HCT116 (cell line): ENCODE data around the gene GCAT. TPM values are rescaled to one million over a fixed set of nuclear protein-coding genes. Genes with fewer than 3 reads are reported as not detected.

ENCODE experiments used
- ATAC-seq: fragments of 200-7000 bp; cut with Tn5 transposase; 2 replicates; pipeline ENCODE4 v1.9.1; 2020; ENCODE audit warnings: mild to moderate bottlenecking, moderate library complexity
- BruUV-seq: library from RNA; stranded (reverse); fragments of 400-500 nt; replicated peaks from 2 replicates; lab custom pipeline; 2021; lab: Mats Ljungman, UMichigan
- CTCF ChIA-PET: fragments of 300-600 bp; sonication (Branson Sonifier 250); formaldehyde crosslinking; loops from one replicate; lab custom pipeline; 2021; ENCODE audit warnings: antibody characterized with exemption; lab: Charles Lee
- POLR2A ChIA-PET: fragments of 300-600, 350-600 bp; sonication (Branson Sonifier 250); formaldehyde crosslinking; loops from one replicate; lab custom pipeline; 2021; ENCODE audit warnings: antibody characterized with exemption; lab: Charles Lee
- RAD21 ChIA-PET, 2 experiments: fragments of 300-600 bp; sonication (Branson Sonifier 250); formaldehyde crosslinking; loops; one replicate each; lab custom pipeline; 2023; ENCODE audit warnings: low total read pairs in 2 of 2; ENCODE audit not compliant: uncharacterized antibody in 2 of 2, unreplicated experiment in 2 of 2, low non-redundant PET in 1 of 2; lab: Charles Lee
- DNase-seq: peaks from one replicate; pipeline ENCODE4 v3.0.0-alpha.2; 2010; ENCODE audit warnings: low read depth, low spot score
- H2AFZ ChIP-seq: fragments of 200-600 bp; shearing (Covaris generic), sonication (generic); 2 replicates; pipeline ENCODE4 v1.6.1; 2017; ENCODE audit warnings: low read depth, mixed run types, mixed read lengths, antibody characterized with exemption, low read length; ENCODE audit not compliant: poor library complexity, severe bottlenecking
- H3K27ac ChIP-seq: 2 replicates; pipeline ENCODE4 v1.5.1; 2012; ENCODE audit warnings: low read depth, low read length
- H3K27me3 ChIP-seq: fragments of 200-600 bp; sonication (generic); 2 replicates; pipeline ENCODE4 v1.6.1; 2016; ENCODE audit warnings: mixed run types, low read length, mixed read lengths; ENCODE audit not compliant: insufficient read depth
- H3K36me3 ChIP-seq, 2 experiments: fragments of 200-500 bp in 1 of 2; fragments of 200-600 bp in 1 of 2; sonication (Bioruptor generic) in 1 of 2; sonication (generic) in 1 of 2; 2 replicates each; pipeline versions ENCODE4 v1.5.1 to v1.6.1; 2014 to 2016; ENCODE audit warnings: low read length in 2 of 2, inconsistent platforms in 1 of 2, mixed read lengths in 1 of 2, mixed run types in 1 of 2; ENCODE audit not compliant: insufficient read depth in 2 of 2, control insufficient read depth in 1 of 2
- H3K4me1 ChIP-seq, 2 experiments: fragments of 200-600 bp in 1 of 2; sonication (generic) in 1 of 2; 2 replicates each; pipeline versions ENCODE4 v1.5.1 to v1.6.1; 2012 to 2017; ENCODE audit warnings: low read length in 2 of 2, inconsistent platforms in 1 of 2, mild to moderate bottlenecking in 1 of 2, mixed read lengths in 1 of 2, mixed run types in 1 of 2, moderate library complexity in 1 of 2; ENCODE audit not compliant: insufficient read depth in 2 of 2, control insufficient read depth in 1 of 2
- H3K4me2 ChIP-seq: fragments of 200-600 bp; sonication (generic); 2 replicates; pipeline ENCODE4 v1.6.1; 2017; ENCODE audit warnings: mixed run types, low read length, mixed read lengths
- H3K4me3 ChIP-seq, 2 experiments: fragments of 200-600 bp in 1 of 2; sonication (generic) in 1 of 2; replicated peaks in 1 of 2; 2 replicates each; pipeline ENCODE4 v1.5.1; 2011 to 2016; ENCODE audit warnings: low read length in 2 of 2, control low read depth in 1 of 2, low read depth in 1 of 2, mild to moderate bottlenecking in 1 of 2, mixed read lengths in 1 of 2, mixed run types in 1 of 2
- H3K79me2 ChIP-seq: fragments of 200-600 bp; sonication (generic); 2 replicates; pipeline ENCODE4 v1.6.1; 2017; ENCODE audit warnings: mild to moderate bottlenecking, mixed run types, low read length, moderate library complexity, mixed read lengths; ENCODE audit not compliant: insufficient read depth
- H3K9ac ChIP-seq: fragments of 200-600 bp; sonication (generic); 2 replicates; pipeline ENCODE4 v1.6.1; 2016; ENCODE audit warnings: low read length, mixed read lengths
- H3K9me2 ChIP-seq: fragments of 200-600 bp; sonication (generic), shearing (Covaris generic); 2 replicates; pipeline ENCODE4 v1.6.1; 2017; ENCODE audit warnings: mixed run types, mild to moderate bottlenecking, moderate library complexity; ENCODE audit not compliant: insufficient read depth
- H3K9me3 ChIP-seq, 2 experiments: fragments of 200-500 bp in 1 of 2; fragments of 200-600 bp in 1 of 2; sonication (Bioruptor generic) in 1 of 2; sonication (generic) in 1 of 2; 2 replicates each; pipeline ENCODE4 v1.6.1; 2014 to 2017; ENCODE audit warnings: low read length in 2 of 2, mixed read lengths in 2 of 2, inconsistent platforms in 1 of 2, low read depth in 1 of 2, mild to moderate bottlenecking in 1 of 2, mixed run types in 1 of 2, moderate library complexity in 1 of 2; ENCODE audit not compliant: control insufficient read depth in 1 of 2, insufficient read depth in 1 of 2
- H4K20me1 ChIP-seq: fragments of 200-600 bp; sonication (generic), shearing (Covaris generic); 2 replicates; pipeline ENCODE4 v1.6.1; 2017; ENCODE audit warnings: mixed run types, mild to moderate bottlenecking, moderate library complexity; ENCODE audit not compliant: insufficient read depth
- CEBPB ChIP-seq: IDR thresholded peaks from 2 replicates; pipeline ENCODE4 v1.6.1; 2012; ENCODE audit warnings: low read depth
- ELF1 ChIP-seq: IDR thresholded peaks from 2 replicates; pipeline ENCODE4 v1.6.1; 2012; ENCODE audit warnings: low read depth, borderline replicate concordance
- FOSL1 ChIP-seq: IDR thresholded peaks from 2 replicates; pipeline ENCODE4 v1.6.1; 2012; ENCODE audit warnings: low read depth
- POLR2AphosphoS5 ChIP-seq: IDR thresholded peaks from 2 replicates; pipeline ENCODE4 v1.6.1; 2011; ENCODE audit warnings: mild to moderate bottlenecking, low read depth, low read length, moderate library complexity
- SP1 ChIP-seq: IDR thresholded peaks from 2 replicates; pipeline ENCODE4 v1.6.1; 2012; ENCODE audit warnings: low read depth
- YY1 ChIP-seq: IDR thresholded peaks from 2 replicates; pipeline ENCODE4 v1.6.1; 2011; ENCODE audit warnings: low read length, low read depth, moderate library complexity, mild to moderate bottlenecking; ENCODE audit not compliant: insufficient replicate concordance; ENCODE audit errors: extremely low read depth
- intact Hi-C: fragments of 100-400 bp; cut with micrococcal nuclease; formaldehyde crosslinking; loops from 2 replicates; pipeline ENCODE4 v1.10.0; 2022
- total RNA-seq: library from RNA; stranded (reverse); gene quantifications from one replicate; pipeline ENCODE4 v1.2.1, GENCODE V29; 2021; ENCODE audit not compliant: unreplicated experiment

GCAT gene
- total RNA-seq, 1 experiment from 2014 or later: 88.7 TPM

DNA sequence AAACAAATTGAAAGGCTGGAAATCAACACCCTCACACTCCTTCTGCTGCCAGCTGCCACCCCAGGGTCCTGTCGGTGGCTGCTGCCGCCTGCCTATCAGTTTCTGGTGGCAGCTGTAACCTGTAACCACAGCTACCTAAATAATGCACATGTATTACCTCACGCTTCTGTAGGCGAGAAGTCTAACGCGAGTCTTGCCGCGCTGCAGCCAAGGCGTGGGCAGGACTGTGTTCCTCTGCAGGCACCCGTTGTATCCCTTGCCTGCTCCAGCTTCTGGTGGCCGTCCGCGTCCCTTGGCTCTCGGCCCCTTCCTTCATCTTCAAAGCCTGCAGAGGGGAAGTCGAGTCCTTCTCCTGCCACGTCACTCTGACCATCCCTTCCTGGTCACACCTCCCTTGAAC is 44.1 kb upstream of the GCAT start:
- Histone ChIP-seq H3K4me2 (no peak overlapping the region), H4K20me1 (no peaks in the 10 kb centered on the region), H3K27ac (no peak overlapping the region), H3K36me3 (peaks cover 38 to 59% of the 10 kb centered on the region in 2 experiments), H3K27me3 (no peaks in the 10 kb centered on the region), H3K79me2 (peaks cover 17% of the 10 kb centered on the region; the same call in 1 of the 2 replicates), H3K9me3 (no peaks in the 10 kb centered on the region), H3K9ac (no peak overlapping the region), H3K9me2 (no peaks in the 10 kb centered on the region), H3K4me3 (no peak overlapping the region), H3K4me1 (peaks cover 18 to 68% of the 10 kb centered on the region in 2 experiments), H2AFZ (no peak overlapping the region)
- intact Hi-C loops: no loop called here
- TF ChIP-seq POLR2AphosphoS5 (peak; percentile 54), FOSL1 (no peak)
- BruUV-seq: no TSS peak
- DNase-seq (no peak), ATAC-seq (no peak)
- ChIA-PET CTCF (interaction anchor here (3.0 kb wide), 1 partner anchor 17 kb away, joined by 10 read pairs; no protein-coding TSS in a partner anchor), RAD21 (no interaction called here), POLR2A (interaction anchor here (4.2 kb wide), 1 partner anchor 12 kb away, joined by 34 read pairs; no protein-coding TSS in a partner anchor)

DNA sequence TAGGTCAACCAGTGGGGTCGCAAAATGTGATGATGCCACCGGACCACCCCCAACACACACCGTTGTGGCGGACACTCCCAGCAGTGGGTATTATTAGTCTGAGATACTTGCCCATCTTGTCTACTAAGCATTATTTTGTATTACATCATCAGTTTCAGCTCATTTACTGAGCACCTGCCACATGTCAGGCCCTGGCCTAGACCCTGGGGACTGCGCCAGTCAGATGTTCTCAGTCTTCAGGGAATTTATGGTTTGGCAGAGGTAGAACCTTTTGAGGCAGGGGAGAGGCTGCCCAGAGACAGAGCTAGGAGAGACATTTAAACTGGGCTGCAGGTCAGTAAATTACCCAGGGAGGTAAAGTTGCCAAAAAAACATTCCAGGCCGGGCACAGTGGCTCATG is 43.1 kb upstream of the GCAT start:
- no peak overlapping the region for H3K27ac ChIP-seq
- POLR2A ChIA-PET: interaction anchor here (0.6 to 4.2 kb wide), 2 partner anchors 13 to 116 kb away, joined by 3 to 34 read pairs; no protein-coding TSS in a partner anchor
- H3K4me3 ChIP-seq: no peak overlapping the region
- H3K9me2 ChIP-seq: no peaks in the 10 kb centered on the region
- H2AFZ ChIP-seq: no peak overlapping the region
- RAD21 ChIA-PET: interaction anchor here (0.6 kb wide), 2 partner anchors 46 to 130 kb away, joined by 4 to 6 read pairs; no protein-coding TSS in a partner anchor
- H3K36me3 ChIP-seq: peaks cover 34 to 59% of the 10 kb centered on the region in 2 experiments
- ATAC-seq: no peak
- TF ChIP-seq ELF1 (no peak), SP1 (no peak), YY1 (no peak), CEBPB (no peak)
- peaks cover 18 to 63% of the 10 kb centered on the region in 2 experiments for H3K4me1 ChIP-seq
- H4K20me1 ChIP-seq: no peaks in the 10 kb centered on the region
- CTCF ChIA-PET: interaction anchor here (1.1 kb wide), 1 partner anchor 11 kb away, joined by 3 read pairs; no protein-coding TSS in a partner anchor
- no peak overlapping the region for H3K9ac ChIP-seq
- intact Hi-C loops: no loop called here
- no peak overlapping the region for H3K4me2 ChIP-seq
- peaks cover 7% of the 10 kb centered on the region; the same call in 1 of the 2 replicates for H3K79me2 ChIP-seq
- no TSS peak for BruUV-seq
- no peak for DNase-seq
- no peaks in the 10 kb centered on the region for H3K27me3 ChIP-seq
- no peaks in the 10 kb centered on the region for H3K9me3 ChIP-seq
